HL-60/S4 (cell line): ENCODE measurements around the gene FDCSP.
"Not testable (repeated sequence)": the region's sequence is repeated elsewhere in the genome, so short reads cannot be mapped to it uniquely, and the experiment has no call there.

Experiments used
- in situ Hi-C: fragments of 300-500 bp; cut with MboI; formaldehyde crosslinking; loops from 2 replicates; pipeline ENCODE4 v1.14.3; 2022; ENCODE audit warnings: low sequenced_read_pairs

FDCSP gene

GRCh38 chr4:70225824-70226223 is at the start of gene FDCSP:
Gene FDCSP, plus strand, starts transcription at chr4:70226124. Its CDS starts 5,071 bp downstream, at chr4:70231195.
- in situ Hi-C loops = no loop called here

DNA sequence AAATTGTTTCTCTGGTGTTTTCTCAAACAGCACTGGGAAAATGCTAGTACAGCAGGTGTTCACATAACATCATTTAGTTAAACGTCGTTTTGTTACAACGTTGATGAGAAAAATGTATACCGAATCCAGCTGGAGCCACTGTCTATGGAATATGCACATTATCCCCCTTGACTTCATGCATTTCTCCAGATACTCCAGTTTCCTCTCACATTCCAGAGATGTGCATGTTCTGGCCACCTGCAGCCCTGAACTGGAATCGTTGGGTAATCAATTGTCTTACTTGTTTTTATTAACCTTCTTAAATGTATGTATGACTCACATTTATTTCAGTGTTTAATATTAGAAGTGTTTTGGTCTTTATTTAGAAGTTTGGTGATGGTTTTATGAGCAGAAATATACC is 48.8 kb upstream of the FDCSP start:
- in situ Hi-C loops = no loop called here

DNA sequence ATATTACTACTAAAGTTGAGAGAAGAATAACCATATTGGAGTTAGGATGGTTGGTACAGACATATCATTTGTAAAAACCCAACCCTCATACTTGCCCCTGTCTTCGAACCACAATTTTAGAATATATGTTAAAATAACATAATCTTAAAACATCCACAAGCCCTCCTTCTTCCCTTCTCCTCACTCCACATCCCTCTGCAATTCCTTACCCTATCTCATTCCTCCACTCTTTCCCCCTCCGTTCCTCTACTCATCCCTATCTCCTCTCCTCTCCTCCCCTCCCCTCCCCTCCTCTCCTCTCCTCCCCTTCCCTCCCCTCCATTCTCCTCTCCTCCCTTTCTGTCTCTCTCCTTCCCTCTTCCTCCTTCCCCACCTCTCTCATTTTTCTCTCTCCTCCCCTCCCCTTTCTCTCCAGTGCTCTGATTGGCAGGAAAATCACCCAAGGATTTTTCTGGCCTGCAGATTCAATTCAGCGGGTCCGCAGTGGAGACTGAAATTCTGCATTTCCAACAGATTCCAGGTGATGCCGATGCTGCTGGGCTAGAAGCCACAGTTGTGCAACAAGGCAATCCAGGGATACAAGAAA is 47.8 kb upstream of the FDCSP start:
- in situ Hi-C loops = no loop called here

DNA sequence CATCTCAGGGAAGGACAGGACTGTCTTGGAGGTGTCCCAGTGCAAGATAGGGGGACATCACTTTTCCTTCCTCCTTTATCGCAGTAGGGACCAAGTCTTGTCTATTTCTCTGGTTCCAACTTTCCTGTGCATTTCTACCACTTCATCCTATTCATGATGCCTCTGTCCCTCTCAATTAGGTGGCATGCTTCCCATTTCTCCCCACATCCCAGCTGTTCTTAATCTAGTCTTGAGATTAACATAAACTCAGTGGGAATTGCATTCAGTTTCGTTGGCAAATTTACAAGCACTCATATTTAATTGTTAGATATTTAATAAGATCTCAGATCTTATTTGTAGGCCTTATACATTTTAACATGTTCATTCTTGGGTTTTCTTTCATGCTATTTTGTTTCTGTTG is 46.1 kb upstream of the FDCSP start:
- in situ Hi-C loops = no loop called here

DNA sequence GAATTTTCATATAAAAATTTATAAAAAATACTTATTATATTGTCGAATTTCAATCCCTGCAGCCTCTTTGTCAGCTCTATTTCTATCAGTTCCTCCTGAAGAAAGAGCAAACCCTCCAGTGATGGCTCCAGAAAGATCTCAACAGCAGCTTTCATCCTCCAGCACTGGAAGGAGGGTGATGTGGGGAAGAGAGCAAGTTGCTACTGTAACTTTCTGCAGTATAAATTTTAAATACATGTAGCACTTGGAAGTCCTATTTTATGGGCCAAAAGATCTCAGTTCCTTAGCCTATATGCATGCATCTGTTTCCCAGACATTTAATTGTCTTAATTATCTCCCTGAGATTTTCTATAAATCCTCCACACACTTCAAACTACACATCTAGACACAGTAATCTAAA is 44.1 kb upstream of the FDCSP start:
- in situ Hi-C loops = no loop called here

DNA sequence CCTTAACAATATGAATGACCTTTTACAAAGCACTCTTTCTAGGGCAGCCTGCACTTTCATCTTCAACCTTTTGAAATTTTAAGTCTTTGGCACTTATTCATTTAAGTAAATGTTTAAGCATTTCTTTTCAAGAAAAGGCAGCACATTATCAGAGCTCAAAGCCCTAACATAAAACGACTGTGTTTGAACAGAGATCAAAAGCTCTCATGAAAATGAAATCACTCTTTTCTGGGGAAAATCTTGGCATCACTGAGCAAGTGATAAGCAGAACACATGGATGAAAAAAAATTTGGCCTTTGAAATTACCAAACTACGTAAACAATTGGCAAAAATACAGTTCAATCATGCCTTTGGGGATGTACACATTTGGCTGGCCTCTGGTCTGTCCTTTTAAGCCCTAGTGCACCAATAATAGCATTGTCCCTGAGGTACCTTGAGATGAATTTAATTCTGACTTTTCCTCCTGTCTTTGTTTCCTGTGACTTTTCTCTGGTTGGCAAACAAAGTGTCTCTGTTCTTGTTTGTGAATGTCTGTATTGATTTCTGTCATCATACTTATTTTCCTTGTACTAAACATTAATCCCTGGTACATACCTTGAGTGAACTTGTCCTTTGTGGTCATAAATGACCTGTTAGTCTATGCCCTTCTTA is 43.3 kb upstream of the FDCSP start:
- in situ Hi-C loops = no loop called here

DNA sequence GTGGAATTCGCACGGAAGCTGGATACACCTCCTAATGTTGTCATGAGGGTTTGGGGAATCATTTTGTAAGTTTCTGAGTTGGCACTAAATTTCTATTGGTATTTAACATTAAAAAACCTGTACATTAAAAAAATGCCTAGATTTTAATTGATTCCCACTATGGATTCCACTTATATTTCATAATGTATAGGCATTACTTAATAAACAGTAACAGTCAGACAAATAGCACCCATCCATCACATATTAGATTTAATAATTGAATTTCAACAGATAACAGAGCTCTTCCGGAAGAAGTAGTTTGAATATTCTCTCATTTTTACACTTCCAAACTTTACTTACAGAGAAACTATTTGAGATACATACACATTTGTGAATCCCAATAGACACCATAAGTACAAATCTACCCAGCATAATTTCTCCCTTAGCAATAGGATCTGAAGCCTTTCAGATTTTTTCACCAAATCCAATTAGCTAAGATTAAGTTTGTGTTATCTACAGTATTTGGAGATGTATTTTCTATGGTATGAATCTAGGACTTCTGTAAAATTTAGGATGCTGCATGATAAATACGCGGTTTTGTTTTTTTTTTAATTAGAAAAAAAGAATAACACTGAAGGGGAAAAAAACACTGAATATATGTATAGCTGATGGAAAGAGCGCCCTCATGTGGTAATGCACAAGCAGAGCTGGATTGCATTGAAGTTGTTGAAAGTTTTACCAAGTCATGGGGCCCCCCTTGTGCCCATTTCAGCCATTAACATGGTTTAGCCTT is 42.6 kb upstream of the FDCSP start:
- in situ Hi-C loops = no loop called here

DNA sequence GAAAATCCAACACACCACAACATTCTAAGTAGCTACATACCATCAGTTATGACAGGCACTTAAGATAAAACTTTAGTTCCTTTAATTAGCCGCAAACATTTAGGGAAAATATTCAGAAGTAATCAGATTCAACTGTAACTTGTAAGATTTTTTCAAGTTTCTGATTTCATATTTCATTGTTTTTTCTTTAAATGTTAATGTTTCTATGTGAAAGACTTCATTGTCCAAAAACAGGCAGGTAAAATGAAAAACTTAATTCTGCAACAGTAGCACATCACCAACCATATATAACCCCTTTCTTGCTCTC is 42.0 kb upstream of the FDCSP start:
- in situ Hi-C loops = no loop called here

- in situ Hi-C loops = no loop called here
These were observed 38.7 kb upstream of the FDCSP start for GRCh38 chr4:70187216-70187615.

- in situ Hi-C loops = no loop called here
These were observed 35.3 kb upstream of the FDCSP start for GRCh38 chr4:70190579-70190978.

DNA sequence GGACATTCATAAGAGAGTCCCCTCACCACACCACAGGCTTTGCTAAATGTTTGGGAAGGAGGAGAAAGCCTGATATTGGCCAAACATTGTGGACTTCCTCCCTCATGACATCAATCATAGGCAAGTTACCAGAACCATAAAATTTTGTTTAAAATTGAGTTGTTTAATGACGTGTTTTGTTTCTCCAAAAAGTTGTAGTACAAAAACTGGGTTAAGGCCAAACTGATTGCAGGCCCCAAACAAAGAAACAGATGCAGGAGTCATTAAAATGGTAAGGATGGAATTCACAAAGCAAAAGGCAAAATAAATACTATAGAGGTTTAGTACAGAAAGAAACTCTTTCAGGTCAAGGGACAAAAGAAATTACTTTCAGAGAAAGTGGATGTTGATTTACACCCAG is 34.3 kb upstream of the FDCSP start:
- in situ Hi-C loops = no loop called here

DNA sequence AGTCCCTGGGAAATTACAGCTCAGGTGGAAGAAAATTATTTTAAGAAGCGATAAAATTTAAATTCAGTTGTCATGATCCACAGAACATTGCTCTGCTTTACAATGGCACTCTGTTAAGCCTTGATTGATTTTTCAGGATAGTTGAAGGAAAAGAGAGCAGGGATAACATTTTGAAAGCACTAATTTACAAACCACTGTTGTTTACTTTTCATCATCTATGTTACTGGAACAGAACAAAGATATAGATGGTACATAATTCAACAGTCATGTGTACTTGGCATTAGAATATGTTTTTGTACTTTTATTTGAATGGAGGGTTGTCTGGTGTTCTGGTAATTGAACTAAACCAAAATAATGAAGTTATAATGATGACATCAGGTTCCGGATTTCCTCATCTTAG is 33.0 kb upstream of the FDCSP start:
- in situ Hi-C loops = no loop called here

- in situ Hi-C loops = no loop called here
These were observed 30.5 kb upstream of the FDCSP start, which contains the start of gene ODAM for GRCh38 chr4:70195425-70195824. Gene ODAM, plus strand, starts transcription at chr4:70195725. Its CDS starts 819 bp downstream, at chr4:70196544.

GRCh38 chr4:70196857-70197256 is 29.1 kb upstream of the FDCSP start:
- in situ Hi-C loops = no loop called here

DNA sequence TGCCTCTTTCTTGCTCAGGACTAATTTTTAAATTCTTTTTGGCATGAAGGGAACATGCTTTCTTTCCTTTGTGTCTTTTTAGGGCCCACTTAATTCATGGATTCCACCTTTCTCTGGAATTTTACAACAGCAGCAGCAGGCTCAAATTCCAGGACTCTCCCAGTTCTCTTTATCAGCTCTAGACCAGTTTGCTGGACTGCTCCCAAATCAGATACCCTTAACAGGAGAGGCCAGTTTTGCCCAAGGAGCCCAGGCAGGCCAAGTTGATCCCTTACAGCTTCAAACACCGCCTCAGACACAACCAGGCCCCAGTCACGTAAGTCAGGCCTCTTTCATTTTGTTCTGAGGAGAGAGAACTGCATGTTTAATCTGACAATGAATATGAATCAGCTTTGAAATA is 28.1 kb upstream of the FDCSP start:
- in situ Hi-C loops = no loop called here

DNA sequence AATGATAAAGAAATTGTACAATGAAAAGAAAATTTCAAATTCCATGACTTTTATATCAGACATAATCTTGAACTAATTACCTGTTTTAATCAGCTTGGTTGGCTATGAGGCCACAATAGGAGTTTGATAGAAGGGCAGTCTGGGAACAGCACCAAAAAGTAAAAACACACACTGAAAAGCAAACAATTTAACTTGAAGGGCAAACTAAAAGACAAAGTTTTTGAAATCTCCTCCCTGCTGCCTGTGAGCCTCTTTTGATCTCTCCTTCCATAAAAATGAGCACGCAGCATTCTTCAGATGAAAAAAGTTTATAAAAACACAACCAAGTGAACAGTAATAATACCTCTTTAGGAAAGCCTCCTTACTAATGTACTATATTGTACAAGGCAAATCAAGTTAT is 22.3 kb upstream of the FDCSP start:
- in situ Hi-C loops = no loop called here

GRCh38 chr4:70212752-70213151 is 13.2 kb upstream of the FDCSP start:
- in situ Hi-C loops = not testable (repeated sequence)

DNA sequence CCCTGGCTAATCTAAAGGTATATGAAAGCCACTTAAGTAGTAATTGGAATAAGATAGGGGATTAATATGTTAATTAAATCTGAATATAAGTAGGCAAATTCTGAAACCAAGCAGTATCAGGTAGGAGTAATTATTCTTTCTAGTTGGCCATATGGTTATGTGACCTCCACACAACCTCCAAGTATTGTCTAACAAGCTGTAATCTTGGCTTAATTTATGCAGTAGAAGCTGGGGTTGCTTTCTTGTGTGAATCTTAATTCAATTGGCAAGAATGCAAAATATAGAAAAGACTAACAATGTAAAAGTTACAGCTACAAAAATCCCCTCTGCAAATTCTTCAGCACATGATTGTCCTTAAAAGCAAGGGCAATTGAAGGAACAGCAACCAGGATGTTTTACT is 9.8 kb upstream of the FDCSP start:
- in situ Hi-C loops = not testable (repeated sequence)

GRCh38 chr4:70216550-70216949 is 9.4 kb upstream of the FDCSP start:
- in situ Hi-C loops = not testable (repeated sequence)

DNA sequence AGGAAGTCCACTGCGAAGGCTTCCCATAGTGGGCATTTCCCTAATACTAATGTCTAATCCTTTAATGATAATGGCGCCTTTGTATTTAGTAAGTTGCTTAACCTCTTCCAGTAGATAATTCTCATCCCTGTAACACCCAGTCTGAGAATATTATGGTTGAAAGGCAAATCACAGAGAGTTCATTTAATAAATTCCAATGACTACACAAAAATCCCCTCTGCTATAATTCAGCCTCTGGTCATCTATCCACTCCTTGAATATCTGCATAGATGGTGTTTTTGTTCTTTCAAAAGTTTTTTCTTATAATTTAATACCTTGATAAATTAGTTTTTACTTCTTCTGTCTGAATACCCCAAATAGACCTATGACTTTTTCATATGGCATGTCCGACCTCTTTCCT is 4.5 kb upstream of the FDCSP start:
- in situ Hi-C loops = not testable (repeated sequence)

- in situ Hi-C loops = not testable (repeated sequence)
These were observed 4.1 kb upstream of the FDCSP start for GRCh38 chr4:70221818-70222217.

DNA sequence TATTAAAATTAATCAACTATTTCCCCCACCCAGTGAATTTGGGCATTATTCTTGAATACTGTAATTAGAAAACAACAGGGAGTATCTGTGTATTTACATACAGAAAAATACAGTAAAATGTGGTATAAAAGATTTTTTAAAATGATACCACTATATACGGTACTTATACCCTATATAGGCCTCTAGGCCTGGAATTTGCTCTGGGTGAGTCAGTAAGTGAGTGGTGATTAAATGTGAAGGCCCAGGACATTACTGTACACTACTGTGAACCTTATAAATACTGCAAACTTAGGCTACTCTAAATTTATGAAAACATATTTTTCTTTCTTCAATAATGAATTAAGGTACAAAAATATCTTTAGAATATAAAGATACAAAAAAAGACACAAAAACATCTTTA is 10.2 kb downstream of the FDCSP start:
- in situ Hi-C loops = no loop called here
